GM18517 (cell line): Measurements from ENCODE around the gene GORASP1.
A peak's percentile ranks its signal among the peaks of the same experiment; 100 is the strongest.

Source experiments
- ATAC-seq: cut with Tn5 transposase; IDR thresholded peaks from one replicate; pipeline ENCODE4 v1.9.1; 2021; ENCODE audit warnings: mild to moderate bottlenecking, moderate library complexity; ENCODE audit not compliant: unreplicated experiment

The GORASP1 gene

DNA sequence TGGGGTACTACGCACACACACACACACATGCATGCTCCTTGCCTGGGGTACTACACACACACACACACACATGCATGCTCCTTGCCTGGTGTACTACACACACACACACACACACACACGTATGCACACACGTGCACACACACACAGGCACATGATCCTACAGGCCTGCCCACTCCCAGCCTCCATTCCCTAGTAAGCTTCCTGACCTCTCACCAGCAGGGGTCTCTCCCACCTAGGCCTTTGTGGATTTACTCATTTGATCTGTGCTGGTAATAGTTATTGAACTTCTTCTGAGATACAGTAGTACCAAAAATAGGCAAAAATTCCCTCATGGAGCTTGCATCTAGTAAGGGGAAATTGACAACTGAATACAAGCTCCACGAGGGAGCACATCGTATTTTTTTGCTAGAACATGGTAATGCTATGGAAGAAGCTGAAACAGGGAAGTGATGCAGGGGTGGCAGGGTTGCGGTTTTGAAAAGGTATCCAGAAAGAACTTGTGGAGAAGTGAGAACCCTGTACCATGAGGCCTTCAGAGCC, 19.2 kb upstream of the GORASP1 start:
- ATAC-seq, result no peak

DNA sequence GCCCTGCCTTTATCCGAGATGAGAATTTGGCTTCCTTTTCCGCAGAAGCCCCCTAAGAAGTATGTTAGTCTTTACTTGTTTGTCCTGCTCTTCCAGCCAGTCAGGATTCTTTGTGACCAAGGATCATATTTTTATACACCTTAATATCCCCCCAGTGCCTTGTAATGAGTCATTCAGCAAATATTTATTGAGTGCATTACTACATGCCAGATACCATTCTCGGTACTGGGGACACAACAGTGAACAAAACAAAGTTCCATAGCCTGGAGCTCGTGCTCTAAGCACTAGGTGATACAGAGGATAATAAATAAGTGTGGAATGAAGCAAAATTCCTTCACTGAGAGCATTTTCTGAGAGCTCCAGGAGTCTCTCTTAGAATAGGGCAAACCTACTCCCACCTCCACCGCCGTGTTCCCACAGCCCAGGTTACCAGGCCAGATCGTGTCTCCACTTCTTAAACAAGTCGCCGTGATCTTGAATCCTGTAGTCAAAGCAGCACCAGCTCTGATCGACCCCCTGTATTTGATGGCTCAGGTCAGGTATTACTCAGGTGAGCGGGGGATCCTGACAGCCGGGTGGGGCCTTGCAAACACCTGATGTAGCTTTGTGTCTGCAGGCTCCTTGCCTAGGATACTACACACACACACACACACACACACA, 18.5 kb upstream of the GORASP1 start:
- ATAC-seq, result no peak

DNA sequence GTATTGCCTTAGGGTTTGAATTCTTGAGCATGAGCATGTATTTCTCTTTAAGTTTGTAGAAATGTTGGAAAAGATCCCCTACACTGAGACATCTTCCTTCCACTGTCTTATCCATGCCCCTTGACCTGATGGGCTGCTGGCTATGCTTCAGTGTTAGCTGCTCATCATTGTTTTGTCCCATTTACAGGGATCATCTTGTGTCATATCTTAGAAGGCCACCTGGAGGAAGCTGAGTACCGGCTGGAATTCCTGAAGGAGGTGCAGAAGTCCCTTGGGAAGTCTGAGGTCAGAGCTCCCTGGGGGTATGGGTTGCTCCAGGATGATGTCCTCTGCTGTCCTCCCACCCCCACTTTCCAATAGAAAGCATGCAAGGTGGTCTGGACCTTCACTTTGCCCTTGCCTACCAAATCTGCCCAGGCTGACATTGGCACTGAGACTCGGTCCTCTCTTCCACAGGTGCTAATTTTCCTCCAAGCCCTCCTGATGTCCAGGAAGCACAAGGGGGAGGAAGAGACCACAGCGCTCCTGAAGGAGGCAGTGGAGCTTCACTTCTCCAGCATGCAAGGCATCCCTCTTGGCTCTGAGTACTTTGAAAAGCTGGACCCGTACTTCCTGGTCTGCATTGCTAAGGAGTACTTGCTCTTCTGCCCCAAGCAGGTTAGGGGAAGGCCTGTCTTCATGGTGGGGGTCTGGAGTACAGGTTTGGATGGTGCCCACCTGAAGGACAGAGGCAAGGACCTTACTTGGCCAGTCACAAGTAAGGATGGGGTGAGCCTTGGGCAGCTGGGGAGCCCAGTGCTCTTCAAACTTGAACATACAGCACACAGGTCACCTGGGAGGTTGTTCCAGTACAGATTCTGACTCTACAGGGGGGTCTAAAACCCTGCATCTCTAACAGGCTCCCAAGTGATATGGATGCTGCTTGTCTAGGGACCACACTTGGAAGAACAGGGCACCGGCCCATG, 17.7 kb upstream of the GORASP1 start:
- no peak for ATAC-seq

GRCh38 chr3:39122813-39123212, 15.4 kb upstream of the GORASP1 start:
- peak; percentile 76 for ATAC-seq

DNA sequence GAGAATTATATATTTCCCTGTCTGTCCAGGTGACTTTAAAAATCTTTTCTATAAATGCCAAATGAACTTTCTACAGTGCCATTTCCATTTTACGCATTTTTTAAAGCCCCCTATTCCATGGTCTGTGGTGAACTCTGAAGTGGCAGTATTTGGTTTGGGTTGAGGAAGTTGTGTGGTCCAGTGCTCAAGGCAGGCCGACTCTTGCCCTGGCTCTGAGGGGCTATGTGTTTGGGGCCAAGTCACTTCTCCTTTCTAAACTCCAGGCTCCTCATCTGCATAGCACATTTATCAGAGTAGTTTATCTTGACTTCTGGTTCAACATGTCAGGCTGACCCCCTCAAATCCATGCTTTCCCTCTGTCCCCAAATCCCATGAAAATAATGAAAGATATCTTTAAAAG, 14.2 kb upstream of the GORASP1 start:
- ATAC-seq, result no peak

DNA sequence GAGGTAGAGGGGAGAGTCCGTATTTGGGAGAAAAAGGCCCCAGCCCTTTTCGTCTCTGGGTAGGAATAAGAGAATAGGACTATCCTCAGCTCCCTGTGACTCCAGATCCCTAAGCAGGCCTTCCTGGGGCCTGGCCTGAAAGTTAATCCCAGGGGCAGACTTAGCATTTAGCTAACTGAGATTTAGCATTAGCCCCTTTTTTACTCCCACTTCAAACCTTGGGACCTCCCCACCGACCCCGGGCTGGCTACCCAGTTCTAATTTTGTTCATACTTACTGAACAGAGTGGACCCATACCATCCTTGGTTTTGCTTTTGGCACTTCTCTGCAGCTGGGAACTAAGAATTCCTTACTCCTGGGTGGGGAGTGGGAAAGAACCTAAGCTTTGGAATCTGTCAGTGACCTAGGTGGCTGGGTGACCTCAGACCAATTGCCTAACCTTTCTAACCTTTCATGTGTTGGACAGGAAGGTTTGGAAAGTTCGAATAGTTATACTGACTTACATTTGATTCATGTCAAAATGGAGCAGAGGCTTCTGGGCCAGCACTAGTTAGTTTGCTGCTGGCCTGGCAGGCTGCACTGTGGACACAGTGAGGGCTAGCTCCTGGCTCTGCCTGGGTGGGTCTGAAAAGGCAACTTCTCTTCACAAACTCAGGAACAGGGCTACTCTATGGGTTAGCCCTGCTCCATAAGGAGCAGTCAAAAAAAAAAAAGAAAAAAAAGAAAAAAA, 11.7 kb upstream of the GORASP1 start:
- ATAC-seq, result no peak

- ATAC-seq, result no peak
Observed at GRCh38 chr3:39118079-39118478, 10.7 kb upstream of the GORASP1 start.

DNA sequence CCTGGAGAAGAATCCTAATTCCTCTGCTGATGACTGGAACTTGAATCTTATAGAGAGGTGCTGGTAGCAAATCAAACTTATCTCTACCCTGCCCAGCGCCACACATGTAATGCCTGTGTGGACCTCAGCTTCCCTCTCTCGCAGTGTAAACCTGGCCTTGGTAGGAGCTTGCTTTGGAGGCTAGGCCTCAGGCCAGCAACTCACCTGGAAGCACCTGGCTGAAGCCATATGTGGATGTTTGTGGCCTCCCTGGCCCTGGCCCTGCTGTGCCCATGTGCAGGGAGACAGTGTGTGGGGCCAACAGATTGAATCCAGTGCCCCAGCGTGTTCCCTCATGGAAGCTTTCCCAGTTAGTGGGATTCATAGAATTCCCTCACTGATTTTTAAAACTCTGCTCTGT, 8.4 kb upstream of the GORASP1 start:
- no peak for ATAC-seq

- no peak for ATAC-seq
Observed at GRCh38 chr3:39114456-39114855, 7.0 kb upstream of the GORASP1 start.

- ATAC-seq, result no peak
Observed at GRCh38 chr3:39113291-39113690, 5.9 kb upstream of the GORASP1 start.

GRCh38 chr3:39112535-39112934, 5.1 kb upstream of the GORASP1 start:
- ATAC-seq, result no peak

- no peak for ATAC-seq
Observed at GRCh38 chr3:39112113-39112512, 4.7 kb upstream of the GORASP1 start.

DNA sequence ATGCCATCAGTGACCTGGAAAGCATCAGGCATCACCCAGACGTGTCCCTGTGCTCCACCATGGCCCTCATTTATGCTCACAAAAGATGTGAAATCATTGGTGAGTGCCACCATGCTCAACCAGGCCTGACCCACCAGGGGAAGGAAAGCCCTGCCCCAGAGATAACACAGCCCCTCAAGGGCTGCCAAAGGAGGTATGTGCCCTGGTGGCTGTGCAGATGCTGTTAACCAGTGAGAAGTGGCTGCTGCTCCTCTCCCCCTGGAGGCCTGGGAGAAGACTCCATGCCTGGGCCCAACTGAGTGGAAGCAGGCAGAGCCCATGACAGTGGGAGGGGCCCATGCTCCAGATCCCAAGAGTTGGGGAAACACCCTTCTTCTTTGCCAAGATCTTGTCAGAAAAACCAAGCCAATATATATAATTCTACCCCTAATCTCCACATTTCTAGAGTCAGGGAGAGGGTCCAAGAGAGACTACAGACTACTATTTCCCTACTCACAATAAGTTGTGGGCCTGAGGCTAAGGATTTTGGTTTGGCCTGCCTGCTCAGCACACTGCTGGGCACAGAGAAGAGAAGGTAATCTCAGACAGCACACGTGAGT, 2.7 kb upstream of the GORASP1 start:
- no peak for ATAC-seq

GRCh38 chr3:39109086-39109485, 1.7 kb upstream of the GORASP1 start:
- ATAC-seq, result no peak

- peak; percentile 87 for ATAC-seq
Observed at GRCh38 chr3:39108200-39108710, 828 bp upstream of the GORASP1 start.

DNA sequence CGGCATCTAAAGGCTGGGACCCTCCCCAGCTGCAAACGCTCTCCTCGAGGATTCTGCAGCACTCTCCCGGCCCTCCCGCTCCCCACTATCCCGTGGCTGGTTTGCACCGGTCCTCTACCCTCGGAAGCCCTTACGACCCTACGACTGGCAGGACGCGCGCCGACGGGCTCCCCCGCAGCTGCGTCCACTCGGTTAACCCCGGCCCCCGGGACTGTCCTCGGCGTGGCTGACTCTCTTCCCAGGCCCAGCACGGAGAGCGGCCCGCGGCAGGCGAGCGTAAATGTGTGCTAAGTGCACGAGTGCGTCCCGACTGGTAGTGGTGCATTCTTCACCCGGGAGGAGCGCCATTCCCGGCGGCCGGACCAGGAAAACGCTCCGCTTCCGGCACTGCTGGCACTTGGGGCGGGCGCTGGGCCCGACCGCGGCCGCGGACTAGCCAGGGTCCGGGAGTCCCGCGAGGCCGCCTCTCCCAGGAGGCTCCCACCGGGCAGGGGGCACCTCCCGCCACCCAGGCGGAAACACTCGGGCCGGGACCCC, 508 bp downstream of the GORASP1 start:
- ATAC-seq, result no peak

DNA sequence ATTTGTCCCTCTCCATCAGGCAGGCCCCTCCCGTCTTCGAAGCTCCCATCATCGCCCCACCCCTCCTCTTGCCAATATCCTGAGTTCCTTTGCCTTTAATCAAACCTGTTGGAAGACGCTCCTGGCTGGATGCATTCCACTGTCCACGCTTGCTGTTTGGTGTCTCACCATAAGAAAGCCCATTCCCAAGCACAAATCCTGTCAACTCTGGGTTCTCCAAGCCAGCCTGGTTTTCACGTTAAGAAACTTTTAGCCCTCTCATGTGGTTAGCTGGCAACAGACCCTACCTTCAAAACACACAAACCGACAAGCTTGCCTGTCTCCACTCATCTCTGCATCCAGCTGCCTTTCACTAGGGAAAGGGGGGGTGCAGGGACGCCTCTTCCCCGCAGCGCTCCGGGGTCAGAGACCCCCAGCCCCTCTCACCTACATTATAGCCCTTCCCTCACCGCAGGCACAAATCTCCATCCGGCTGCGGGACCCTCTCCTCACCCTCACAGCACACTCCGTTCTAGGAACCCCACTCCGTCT, 1.1 kb downstream of the GORASP1 start:
- ATAC-seq, result no peak

DNA sequence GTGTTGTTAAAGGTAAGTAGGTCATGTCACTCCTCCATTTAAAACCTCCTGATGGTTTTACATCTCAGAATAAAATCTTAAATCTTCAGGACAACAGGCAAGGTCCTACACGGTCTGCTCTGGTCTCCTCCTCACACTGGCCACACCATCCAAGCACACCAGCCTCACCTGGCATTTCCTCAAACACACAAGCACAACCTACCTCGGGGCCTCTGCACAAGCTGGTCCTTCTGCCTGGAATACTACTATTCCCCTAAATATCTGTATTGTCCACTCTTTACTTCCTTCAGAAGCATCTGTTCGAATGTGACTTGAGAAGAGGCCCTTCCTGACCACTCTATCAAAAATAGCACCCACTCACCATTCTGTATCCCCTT, 1.8 kb downstream of the GORASP1 start:
- ATAC-seq, result no peak

DNA sequence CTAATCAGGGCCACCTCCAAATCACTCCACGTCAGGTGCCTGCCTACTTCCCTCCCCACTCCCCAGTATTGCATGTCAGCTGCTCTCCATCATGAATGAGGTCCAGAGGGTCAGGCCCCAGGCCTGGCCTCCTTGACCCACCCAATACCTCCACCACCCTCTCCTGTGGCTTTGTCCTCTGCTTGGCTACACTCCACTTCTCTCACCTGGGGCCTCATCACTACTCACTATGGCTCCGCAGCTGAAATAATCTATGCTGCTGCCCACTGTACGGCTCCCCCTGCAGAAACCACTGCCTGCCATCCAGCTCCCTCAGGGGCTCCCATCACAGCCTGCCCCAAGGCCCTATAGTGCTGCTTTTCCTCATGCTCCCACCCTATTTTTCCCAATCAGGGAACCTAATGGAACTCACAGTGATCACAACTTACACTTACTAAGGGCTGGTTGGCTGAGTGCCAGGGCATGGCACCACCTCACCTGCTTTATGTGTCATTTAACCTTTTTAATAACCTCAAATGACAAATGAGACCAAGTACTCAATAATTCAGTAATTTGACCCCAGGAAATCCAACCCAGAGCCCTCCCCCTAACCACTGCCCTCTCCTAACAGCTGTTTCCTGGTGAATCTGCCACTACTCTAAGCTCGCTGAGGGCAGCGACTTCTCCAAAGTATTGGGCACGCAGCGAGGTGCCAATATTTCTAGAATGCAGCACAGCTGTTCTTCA, 2.3 kb downstream of the GORASP1 start:
- no peak for ATAC-seq
